HG03521 (cell line): ENCODE results near the gene LGR4.

ENCODE experiments used
- ATAC-seq: cut with Tn5 transposase; IDR thresholded peaks from one replicate; pipeline ENCODE4 v1.9.1; 2021; ENCODE audit warnings: mild to moderate bottlenecking, moderate library complexity; ENCODE audit not compliant: unreplicated experiment

The LGR4 gene

GRCh38 chr11:27404427-27404826 is 68.2 kb downstream of the LGR4 start:
- no peak for ATAC-seq

GRCh38 chr11:27403195-27403594 is 69.4 kb downstream of the LGR4 start:
- ATAC-seq = no peak

DNA sequence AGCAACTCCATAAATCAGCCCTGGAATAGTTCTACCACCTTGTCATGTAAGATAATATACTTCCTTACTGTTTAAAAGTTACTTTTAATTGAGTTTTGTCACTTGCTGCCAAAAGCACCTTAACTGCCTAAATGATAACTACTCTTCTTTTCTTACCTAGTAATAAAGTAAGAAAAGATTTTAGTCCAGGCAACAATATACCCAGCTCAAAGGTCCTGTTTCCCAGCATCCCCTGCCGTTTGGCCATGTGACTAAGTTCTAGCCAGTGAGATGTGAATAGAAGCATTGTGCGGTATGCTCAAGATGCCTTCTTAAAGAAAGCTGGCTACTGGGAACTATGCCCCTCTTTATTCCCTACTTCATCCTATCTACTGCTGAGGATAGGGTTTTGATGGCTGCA is 70.1 kb downstream of the LGR4 start:
- no peak for ATAC-seq

DNA sequence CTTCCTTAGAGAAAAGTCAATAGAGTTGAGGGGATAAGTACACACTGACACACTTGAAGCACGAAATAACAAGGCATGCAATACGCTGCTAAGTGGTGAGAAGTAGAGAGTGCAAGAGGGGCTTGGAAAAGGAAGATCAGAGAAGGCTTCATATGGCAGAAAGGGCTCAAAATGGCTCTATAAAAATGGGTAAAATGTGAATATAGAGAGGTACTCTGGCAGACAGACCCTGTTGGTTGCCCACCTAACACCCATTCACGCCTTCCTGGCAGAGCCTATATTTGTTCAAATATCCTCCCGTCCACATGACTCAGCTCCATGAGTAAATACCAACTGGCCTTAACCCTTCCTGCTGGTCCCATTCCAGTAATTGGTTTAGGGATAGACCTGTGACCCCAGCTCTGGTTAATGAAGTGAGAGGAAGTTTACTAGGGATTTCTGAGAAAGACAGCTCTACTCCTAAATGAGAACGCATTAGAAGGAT is 70.7 kb downstream of the LGR4 start:
- ATAC-seq = no peak

- no peak for ATAC-seq
Measured at GRCh38 chr11:27401280-27401832, 71.2 kb downstream of the LGR4 start.

DNA sequence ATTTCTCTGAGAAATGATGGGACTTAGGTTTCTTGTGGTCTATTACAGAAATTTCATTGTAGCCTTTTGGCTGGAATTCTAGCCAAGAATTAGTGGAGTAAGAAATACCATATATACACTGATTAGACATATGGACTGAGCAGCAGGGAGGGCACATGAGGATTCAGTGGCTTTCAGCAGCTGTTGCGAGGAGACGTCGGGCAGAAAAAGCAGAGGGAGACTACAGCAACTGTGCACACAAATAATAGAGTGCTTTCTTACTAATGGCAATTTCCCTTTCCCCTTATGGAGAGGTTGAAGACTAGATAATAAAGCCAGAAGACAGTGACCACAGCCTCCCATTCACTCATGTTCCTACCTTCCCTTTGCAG is 74.2 kb downstream of the LGR4 start:
- ATAC-seq = no peak

- ATAC-seq = no peak
Measured at GRCh38 chr11:27397624-27398399, 74.8 kb downstream of the LGR4 start.

GRCh38 chr11:27396259-27396839 is 76.2 kb downstream of the LGR4 start:
- no peak for ATAC-seq

GRCh38 chr11:27395556-27396258 is 76.9 kb downstream of the LGR4 start:
- ATAC-seq = no peak

GRCh38 chr11:27394781-27395228 is 77.8 kb downstream of the LGR4 start:
- no peak for ATAC-seq

- no peak for ATAC-seq
Measured at GRCh38 chr11:27392278-27393114, 80.1 kb downstream of the LGR4 start.

GRCh38 chr11:27391331-27392015 is 81.1 kb downstream of the LGR4 start:
- ATAC-seq = no peak

DNA sequence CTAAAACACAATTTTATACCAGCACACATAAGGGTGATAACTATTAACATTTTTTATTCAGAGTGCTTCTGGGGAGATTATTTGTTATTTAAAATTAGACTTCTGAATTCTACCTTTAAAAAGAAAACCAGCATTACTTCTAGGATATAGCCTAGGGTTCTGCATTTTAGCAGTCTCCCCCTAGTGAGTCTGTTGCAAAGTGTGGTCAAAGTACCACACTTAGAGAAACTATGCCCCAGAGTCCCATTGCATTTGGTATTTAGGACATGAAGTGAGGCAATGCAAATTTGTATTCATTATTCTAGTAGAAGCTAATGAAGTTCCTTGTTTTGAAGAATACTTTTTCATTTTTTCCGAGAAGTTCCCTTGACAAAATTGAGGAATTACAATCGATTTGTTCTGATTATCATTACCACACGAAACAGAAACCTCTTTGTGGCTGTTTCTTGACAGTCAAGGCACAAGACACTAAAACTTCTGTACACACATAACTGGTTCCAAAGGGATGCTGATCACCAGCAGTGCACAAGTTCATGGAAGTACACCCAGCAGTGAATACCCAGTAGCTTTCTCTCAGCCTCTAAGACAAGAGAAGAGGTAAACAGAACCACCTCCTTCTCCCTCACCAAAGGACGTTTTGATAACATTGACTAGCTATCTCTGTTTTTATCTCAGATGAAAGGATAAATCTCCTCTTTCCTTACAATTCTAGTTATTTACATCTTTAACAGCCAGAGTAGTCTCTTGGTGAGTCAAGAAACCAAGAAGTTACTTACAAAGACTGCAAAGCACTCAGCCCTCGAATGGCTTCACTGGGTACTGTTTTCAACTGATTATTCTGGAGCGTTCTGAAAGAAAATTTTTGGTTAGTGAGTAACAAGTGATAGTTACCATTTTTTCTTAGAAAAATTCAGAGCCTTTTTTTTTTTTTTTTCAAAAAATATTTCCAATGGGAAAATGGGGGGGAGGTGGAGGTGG is 82.0 kb downstream of the LGR4 start:
- ATAC-seq = no peak

DNA sequence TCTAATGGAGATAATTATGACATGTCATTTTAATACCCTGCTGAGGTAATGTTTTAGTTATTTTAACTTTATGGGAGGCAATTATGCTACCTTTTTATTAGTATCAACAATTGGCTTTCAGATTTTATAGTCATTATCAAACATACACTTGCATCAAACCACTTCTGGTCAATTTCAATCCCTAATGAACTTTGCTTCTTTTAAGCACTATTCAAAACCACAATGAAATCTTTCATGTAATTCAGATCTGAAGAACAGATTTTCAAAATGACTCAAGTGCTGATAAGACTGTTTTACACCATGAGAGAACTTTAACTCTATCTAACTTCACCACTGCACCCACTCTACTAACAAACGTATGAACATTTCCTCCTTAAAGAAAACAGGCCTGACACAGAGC is 83.7 kb downstream of the LGR4 start:
- no peak for ATAC-seq

GRCh38 chr11:27388001-27388400 is 84.6 kb downstream of the LGR4 start:
- no peak for ATAC-seq

- no peak for ATAC-seq
Measured at GRCh38 chr11:27387362-27387761, 85.2 kb downstream of the LGR4 start.

- no peak for ATAC-seq
Measured at GRCh38 chr11:27386181-27386845, 86.3 kb downstream of the LGR4 start.

GRCh38 chr11:27385245-27385644 is 87.3 kb downstream of the LGR4 start:
- ATAC-seq = no peak
